ENCODE results near the gene SRPX2.
A peak's percentile ranks its signal among the peaks of the same experiment; 100 is the strongest.

SRPX2 gene

GRCh38 chrX:100648458-100649417 lies 4.7 kb downstream of the SRPX2 start:
- peak overlapping the region; percentile 7 for H3K4me3 ChIP-seq (ENCODE audit: low read depth, low read length)
- peak; percentile 65 for DNase-seq (ENCODE audit: low read depth)

- peak overlapping the region; percentile 2 for H3K4me3 ChIP-seq (ENCODE audit: low read depth, low read length)
- peak; percentile 90 for DNase-seq (ENCODE audit: low read depth)
These were observed 5.8 kb downstream of the SRPX2 start for GRCh38 chrX:100649550-100650356.

GRCh38 chrX:100650841-100651240 lies 6.8 kb downstream of the SRPX2 start:
- no peak for DNase-seq (ENCODE audit: low read depth)

GRCh38 chrX:100652266-100652665 lies 8.3 kb downstream of the SRPX2 start:
- no peak for DNase-seq (ENCODE audit: low read depth)
- H3K4me3 ChIP-seq (ENCODE audit: low read depth, low read length), result no peak overlapping the region

More at GRCh38 chrX:100650841-100651240, 6.8 kb downstream of the SRPX2 start:
- no peak overlapping the region for H3K4me3 ChIP-seq (ENCODE audit: low read depth, low read length)

- DNase-seq (ENCODE audit: low read depth), result no peak
- no peak overlapping the region for H3K4me3 ChIP-seq (ENCODE audit: low read depth, low read length)
These were observed 10.3 kb downstream of the SRPX2 start for GRCh38 chrX:100654261-100654660.

GRCh38 chrX:100658941-100659381 lies 15.0 kb downstream of the SRPX2 start:
- no peak for DNase-seq (ENCODE audit: low read depth)
- H3K4me3 ChIP-seq (ENCODE audit: low read depth, low read length), result no peak overlapping the region

GRCh38 chrX:100659431-100660137 lies 15.6 kb downstream of the SRPX2 start:
- H3K4me3 ChIP-seq (ENCODE audit: low read depth, low read length), result no peak overlapping the region
- no peak for DNase-seq (ENCODE audit: low read depth)

- no peak for DNase-seq (ENCODE audit: low read depth)
- no peak overlapping the region for H3K4me3 ChIP-seq (ENCODE audit: low read depth, low read length)
These were observed 18.2 kb downstream of the SRPX2 start for GRCh38 chrX:100662170-100662569.

- no peak for DNase-seq (ENCODE audit: low read depth)
- no peak overlapping the region for H3K4me3 ChIP-seq (ENCODE audit: low read depth, low read length)
These were observed 18.8 kb downstream of the SRPX2 start for GRCh38 chrX:100662796-100663195.

- no peak overlapping the region for H3K4me3 ChIP-seq (ENCODE audit: low read depth, low read length)
- DNase-seq (ENCODE audit: low read depth), result no peak
These were observed 19.6 kb downstream of the SRPX2 start for GRCh38 chrX:100663642-100664041.

GRCh38 chrX:100672966-100673365 lies 29.0 kb downstream of the SRPX2 start:
- no peak for DNase-seq (ENCODE audit: low read depth)
- H3K4me3 ChIP-seq (ENCODE audit: low read depth, low read length), result no peak overlapping the region

- DNase-seq (ENCODE audit: low read depth), result peak; percentile 58
- H3K4me3 ChIP-seq (ENCODE audit: low read depth, low read length), result no peak overlapping the region
These were observed 29.5 kb downstream of the SRPX2 start for GRCh38 chrX:100673397-100673953.

GRCh38 chrX:100674705-100675104 lies 30.7 kb downstream of the SRPX2 start:
- H3K4me3 ChIP-seq (ENCODE audit: low read depth, low read length), result no peak overlapping the region
- DNase-seq (ENCODE audit: low read depth), result no peak

- DNase-seq (ENCODE audit: low read depth), result peak; percentile 19
- no peak overlapping the region for H3K4me3 ChIP-seq (ENCODE audit: low read depth, low read length)
These were observed 33.7 kb downstream of the SRPX2 start for GRCh38 chrX:100677611-100678181.

GRCh38 chrX:100680756-100681155 lies 36.8 kb downstream of the SRPX2 start:
- no peak overlapping the region for H3K4me3 ChIP-seq (ENCODE audit: low read depth, low read length)
- DNase-seq (ENCODE audit: low read depth), result no peak

GRCh38 chrX:100681599-100681998 lies 37.6 kb downstream of the SRPX2 start:
- H3K4me3 ChIP-seq (ENCODE audit: low read depth, low read length), result no peak overlapping the region
- DNase-seq (ENCODE audit: low read depth), result no peak

GRCh38 chrX:100682939-100683338 lies 38.9 kb downstream of the SRPX2 start:
- DNase-seq (ENCODE audit: low read depth), result no peak
- H3K4me3 ChIP-seq (ENCODE audit: low read depth, low read length), result no peak overlapping the region

GRCh38 chrX:100685284-100685996 lies 41.4 kb downstream of the SRPX2 start:
- H3K4me3 ChIP-seq (ENCODE audit: low read depth, low read length), result no peak overlapping the region
- peak; percentile 20 for DNase-seq (ENCODE audit: low read depth)

GRCh38 chrX:100685997-100686305 lies 42.0 kb downstream of the SRPX2 start:
- no peak overlapping the region for H3K4me3 ChIP-seq (ENCODE audit: low read depth, low read length)
- no peak for DNase-seq (ENCODE audit: low read depth)

All from skeletal muscle cell (primary cell).